PC-9 (cell line): ENCODE data around the gene IMPG2.

Experiments
- EZH2 ChIP-seq: fragments of 200-600 bp; sonication (generic); IDR thresholded peaks from 2 replicates; pipeline ENCODE4 v1.8.0; 2017; ENCODE audit warnings: antibody characterized with exemption, low read depth
- TF ChIP-seq, protein P1 (sequence below): fragments of 200-600 bp; sonication (generic); conservative IDR thresholded peaks from 2 replicates; pipeline ENCODE4 v1.6.1; 2017; ENCODE audit warnings: mixed run types, antibody characterized with exemption, mild to moderate bottlenecking, moderate library complexity

DNA sequence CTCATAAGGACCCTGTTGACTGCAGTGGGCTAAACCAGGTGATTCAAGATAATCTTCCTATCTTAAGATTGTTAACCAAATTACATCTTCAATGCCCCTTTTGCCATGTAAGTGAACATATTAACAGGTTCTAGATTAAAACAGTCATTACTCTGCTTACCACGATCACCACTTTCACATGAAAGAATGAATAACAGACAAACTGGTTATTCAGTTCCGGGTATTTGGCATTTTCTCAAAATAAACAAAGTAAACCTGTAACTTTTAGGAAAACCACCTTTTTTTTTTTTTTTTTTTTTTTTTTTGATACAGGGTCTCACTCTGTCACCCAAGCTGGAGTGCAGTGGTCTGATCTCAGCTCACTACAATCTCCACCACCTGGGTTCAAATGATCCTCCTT, 131.2 kb downstream of the IMPG2 start:
- TF ChIP-seq, protein P1, sequence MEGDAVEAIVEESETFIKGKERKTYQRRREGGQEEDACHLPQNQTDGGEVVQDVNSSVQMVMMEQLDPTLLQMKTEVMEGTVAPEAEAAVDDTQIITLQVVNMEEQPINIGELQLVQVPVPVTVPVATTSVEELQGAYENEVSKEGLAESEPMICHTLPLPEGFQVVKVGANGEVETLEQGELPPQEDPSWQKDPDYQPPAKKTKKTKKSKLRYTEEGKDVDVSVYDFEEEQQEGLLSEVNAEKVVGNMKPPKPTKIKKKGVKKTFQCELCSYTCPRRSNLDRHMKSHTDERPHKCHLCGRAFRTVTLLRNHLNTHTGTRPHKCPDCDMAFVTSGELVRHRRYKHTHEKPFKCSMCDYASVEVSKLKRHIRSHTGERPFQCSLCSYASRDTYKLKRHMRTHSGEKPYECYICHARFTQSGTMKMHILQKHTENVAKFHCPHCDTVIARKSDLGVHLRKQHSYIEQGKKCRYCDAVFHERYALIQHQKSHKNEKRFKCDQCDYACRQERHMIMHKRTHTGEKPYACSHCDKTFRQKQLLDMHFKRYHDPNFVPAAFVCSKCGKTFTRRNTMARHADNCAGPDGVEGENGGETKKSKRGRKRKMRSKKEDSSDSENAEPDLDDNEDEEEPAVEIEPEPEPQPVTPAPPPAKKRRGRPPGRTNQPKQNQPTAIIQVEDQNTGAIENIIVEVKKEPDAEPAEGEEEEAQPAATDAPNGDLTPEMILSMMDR, result no peak
- no peak for TF ChIP-seq EZH2
